ENCODE measurements around the gene MDN1. TPM values are rescaled to one million over a fixed set of nuclear protein-coding genes. Genes with fewer than 3 reads are reported as not detected.

MDN1 gene
- total RNA-seq, 1 experiment from 2014 or later, result 53.6 TPM

DNA sequence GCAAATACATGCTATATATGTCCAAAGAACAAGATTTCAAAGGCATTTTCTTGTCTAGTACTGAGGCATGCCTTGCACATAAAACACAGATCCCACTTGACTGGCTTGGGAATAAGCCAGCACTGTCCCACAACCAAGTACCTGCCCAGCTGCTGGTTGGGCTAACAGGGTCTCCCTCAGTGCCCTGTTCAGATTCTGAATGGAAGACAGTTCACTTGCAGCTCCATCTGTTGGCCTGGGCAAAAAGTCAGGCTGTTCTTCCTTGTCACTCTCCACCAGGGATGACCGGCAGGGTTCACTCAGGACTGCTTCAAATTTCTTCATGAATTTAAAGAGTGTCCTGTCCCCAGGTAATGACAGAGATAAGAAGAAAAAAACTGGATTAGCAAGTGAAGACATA lies 136.6 kb downstream of the MDN1 start:
- ChIA-PET RAD21 (ENCODE audit: low non-redundant PET in 1 of 2, low total read pairs in 2 of 2, uncharacterized antibody in 2 of 2, unreplicated experiment in 2 of 2) (no interaction called here), POLR2A (no interaction called here), CTCF (no interaction called here)
- H3K79me2 ChIP-seq (ENCODE audit: insufficient read depth, low read length), result no peaks in the 10 kb centered on the region; the same call in 1 of the 2 replicates
- H3K4me3 ChIP-seq (replicated peaks in 1 of 2; ENCODE audit: low read depth in 1 of 2, low read length in 2 of 2), result no peak overlapping the region
- no peak overlapping the region for H2AFZ ChIP-seq (ENCODE audit: low read depth, low read length, poor library complexity, severe bottlenecking)
- H3K9ac ChIP-seq (ENCODE audit: low read length), result no peak overlapping the region
- no peaks in the 10 kb centered on the region for H3K9me2 ChIP-seq (ENCODE audit: insufficient read depth)
- DNase-seq (ENCODE audit: low read depth, low spot score) (no peak), ATAC-seq (no peak)
- H3K27me3 ChIP-seq (ENCODE audit: insufficient read depth, low read length), result no peaks in the 10 kb centered on the region
- no peak overlapping the region for H3K4me2 ChIP-seq (ENCODE audit: low read length)
- 0 out of 2 replicates have a peak, but pooled peaks cover 3% of the 10 kb centered on the region for H4K20me1 ChIP-seq (ENCODE audit: insufficient read depth)
- intact Hi-C loops (cut with micrococcal nuclease), result no loop called here
- H3K4me1 ChIP-seq (ENCODE audit: control insufficient read depth in 1 of 2, insufficient read depth in 2 of 2, low read length in 2 of 2), result no peaks in the 10 kb centered on the region
- no TSS peak for BruUV-seq (replicated peaks)
- no peak for TF ChIP-seq EZH2 (IDR thresholded peaks at IDR 0.05)
- H3K27ac ChIP-seq (ENCODE audit: low read depth, low read length), result no peak overlapping the region
- no peaks in the 10 kb centered on the region for H3K9me3 ChIP-seq (ENCODE audit: control insufficient read depth in 1 of 2, insufficient read depth in 1 of 2, low read depth in 1 of 2, low read length in 2 of 2)
- peaks cover 65 to 83% of the 10 kb centered on the region in 2 experiments for H3K36me3 ChIP-seq (ENCODE audit: control insufficient read depth in 1 of 2, insufficient read depth in 2 of 2, low read length in 2 of 2)

DNA sequence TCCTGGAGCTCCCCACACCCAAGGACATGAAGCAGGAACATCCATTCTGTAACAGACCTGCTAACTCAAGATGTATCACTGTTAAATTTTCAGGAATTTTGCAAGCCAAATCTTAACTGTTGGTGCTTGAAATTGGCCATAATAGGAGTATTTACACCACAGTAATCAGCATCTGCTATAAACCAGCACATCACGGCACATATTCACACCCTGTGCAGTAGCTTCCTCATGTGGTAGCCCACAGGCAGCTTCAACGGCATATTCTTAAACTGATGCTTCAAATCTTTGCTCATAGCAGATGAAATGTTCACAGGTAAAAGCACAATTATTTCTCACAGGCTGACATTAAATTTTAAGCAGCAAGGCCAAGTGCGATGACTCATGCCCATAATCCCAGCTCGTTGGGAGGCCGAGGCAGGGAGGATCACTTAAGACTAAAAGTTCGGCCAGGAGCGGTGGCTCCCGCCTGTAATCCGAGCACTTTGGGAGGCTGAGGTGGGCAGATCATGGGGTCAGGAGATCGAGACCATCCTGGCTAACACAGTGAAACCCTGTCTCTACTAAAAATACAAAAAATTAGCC lies 137.5 kb downstream of the MDN1 start:
- no peaks in the 10 kb centered on the region; the same call in 1 of the 2 replicates for H3K79me2 ChIP-seq (ENCODE audit: insufficient read depth, low read length)
- ChIA-PET POLR2A (no interaction called here), CTCF (no interaction called here), RAD21 (ENCODE audit: low non-redundant PET in 1 of 2, low total read pairs in 2 of 2, uncharacterized antibody in 2 of 2, unreplicated experiment in 2 of 2) (no interaction called here)
- H3K27me3 ChIP-seq (ENCODE audit: insufficient read depth, low read length), result no peaks in the 10 kb centered on the region
- no peak overlapping the region for H3K9ac ChIP-seq (ENCODE audit: low read length)
- H3K27ac ChIP-seq (ENCODE audit: low read depth, low read length), result no peak overlapping the region
- H3K9me2 ChIP-seq (ENCODE audit: insufficient read depth), result no peaks in the 10 kb centered on the region
- peaks cover 68 to 82% of the 10 kb centered on the region in 2 experiments for H3K36me3 ChIP-seq (ENCODE audit: control insufficient read depth in 1 of 2, insufficient read depth in 2 of 2, low read length in 2 of 2)
- DNase-seq (ENCODE audit: low read depth, low spot score) (no peak), ATAC-seq (no peak)
- H3K4me2 ChIP-seq (ENCODE audit: low read length), result no peak overlapping the region
- H3K4me3 ChIP-seq (replicated peaks in 1 of 2; ENCODE audit: low read depth in 1 of 2, low read length in 2 of 2), result no peak overlapping the region
- BruUV-seq (replicated peaks), result no TSS peak
- 0 out of 2 replicates have a peak, but pooled peaks cover 3% of the 10 kb centered on the region for H4K20me1 ChIP-seq (ENCODE audit: insufficient read depth)
- no peak overlapping the region for H2AFZ ChIP-seq (ENCODE audit: low read depth, low read length, poor library complexity, severe bottlenecking)
- no peaks in the 10 kb centered on the region for H3K4me1 ChIP-seq (ENCODE audit: control insufficient read depth in 1 of 2, insufficient read depth in 2 of 2, low read length in 2 of 2)
- intact Hi-C loops (cut with micrococcal nuclease), result no loop called here
- no peaks in the 10 kb centered on the region for H3K9me3 ChIP-seq (ENCODE audit: control insufficient read depth in 1 of 2, insufficient read depth in 1 of 2, low read depth in 1 of 2, low read length in 2 of 2)
- TF ChIP-seq, protein P1, sequence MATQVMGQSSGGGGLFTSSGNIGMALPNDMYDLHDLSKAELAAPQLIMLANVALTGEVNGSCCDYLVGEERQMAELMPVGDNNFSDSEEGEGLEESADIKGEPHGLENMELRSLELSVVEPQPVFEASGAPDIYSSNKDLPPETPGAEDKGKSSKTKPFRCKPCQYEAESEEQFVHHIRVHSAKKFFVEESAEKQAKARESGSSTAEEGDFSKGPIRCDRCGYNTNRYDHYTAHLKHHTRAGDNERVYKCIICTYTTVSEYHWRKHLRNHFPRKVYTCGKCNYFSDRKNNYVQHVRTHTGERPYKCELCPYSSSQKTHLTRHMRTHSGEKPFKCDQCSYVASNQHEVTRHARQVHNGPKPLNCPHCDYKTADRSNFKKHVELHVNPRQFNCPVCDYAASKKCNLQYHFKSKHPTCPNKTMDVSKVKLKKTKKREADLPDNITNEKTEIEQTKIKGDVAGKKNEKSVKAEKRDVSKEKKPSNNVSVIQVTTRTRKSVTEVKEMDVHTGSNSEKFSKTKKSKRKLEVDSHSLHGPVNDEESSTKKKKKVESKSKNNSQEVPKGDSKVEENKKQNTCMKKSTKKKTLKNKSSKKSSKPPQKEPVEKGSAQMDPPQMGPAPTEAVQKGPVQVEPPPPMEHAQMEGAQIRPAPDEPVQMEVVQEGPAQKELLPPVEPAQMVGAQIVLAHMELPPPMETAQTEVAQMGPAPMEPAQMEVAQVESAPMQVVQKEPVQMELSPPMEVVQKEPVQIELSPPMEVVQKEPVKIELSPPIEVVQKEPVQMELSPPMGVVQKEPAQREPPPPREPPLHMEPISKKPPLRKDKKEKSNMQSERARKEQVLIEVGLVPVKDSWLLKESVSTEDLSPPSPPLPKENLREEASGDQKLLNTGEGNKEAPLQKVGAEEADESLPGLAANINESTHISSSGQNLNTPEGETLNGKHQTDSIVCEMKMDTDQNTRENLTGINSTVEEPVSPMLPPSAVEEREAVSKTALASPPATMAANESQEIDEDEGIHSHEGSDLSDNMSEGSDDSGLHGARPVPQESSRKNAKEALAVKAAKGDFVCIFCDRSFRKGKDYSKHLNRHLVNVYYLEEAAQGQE (IDR thresholded peaks at IDR 0.05; ENCODE audit: low read depth), result no peak
- TF ChIP-seq FOSL1 (IDR thresholded peaks at IDR 0.05; ENCODE audit: low read depth), result no peak
- no peak for TF ChIP-seq SP1 (IDR thresholded peaks at IDR 0.05; ENCODE audit: low read depth)
- TF ChIP-seq ZNF274 (IDR thresholded peaks at IDR 0.05; ENCODE audit: low read depth, low read length), result no peak
- no peak for TF ChIP-seq ZFX (IDR thresholded peaks at IDR 0.05)
- TF ChIP-seq, protein P2, sequence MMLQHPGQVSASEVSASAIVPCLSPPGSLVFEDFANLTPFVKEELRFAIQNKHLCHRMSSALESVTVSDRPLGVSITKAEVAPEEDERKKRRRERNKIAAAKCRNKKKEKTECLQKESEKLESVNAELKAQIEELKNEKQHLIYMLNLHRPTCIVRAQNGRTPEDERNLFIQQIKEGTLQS (IDR thresholded peaks at IDR 0.05), result no peak
- no peak for TF ChIP-seq ELF1 (IDR thresholded peaks at IDR 0.05; ENCODE audit: borderline replicate concordance, low read depth)
- TF ChIP-seq EGR1 (IDR thresholded peaks at IDR 0.05; ENCODE audit: low read depth), result no peak
